Embryonic facial prominence (tissue), 1 donor: Measurements from ENCODE around the gene MMRN1.

Experiments used
- DNase-seq: peaks from one replicate; pipeline ENCODE4 v3.0.0-alpha.2; 2016; ENCODE audit errors: extremely low spot score

The MMRN1 gene, protein sequence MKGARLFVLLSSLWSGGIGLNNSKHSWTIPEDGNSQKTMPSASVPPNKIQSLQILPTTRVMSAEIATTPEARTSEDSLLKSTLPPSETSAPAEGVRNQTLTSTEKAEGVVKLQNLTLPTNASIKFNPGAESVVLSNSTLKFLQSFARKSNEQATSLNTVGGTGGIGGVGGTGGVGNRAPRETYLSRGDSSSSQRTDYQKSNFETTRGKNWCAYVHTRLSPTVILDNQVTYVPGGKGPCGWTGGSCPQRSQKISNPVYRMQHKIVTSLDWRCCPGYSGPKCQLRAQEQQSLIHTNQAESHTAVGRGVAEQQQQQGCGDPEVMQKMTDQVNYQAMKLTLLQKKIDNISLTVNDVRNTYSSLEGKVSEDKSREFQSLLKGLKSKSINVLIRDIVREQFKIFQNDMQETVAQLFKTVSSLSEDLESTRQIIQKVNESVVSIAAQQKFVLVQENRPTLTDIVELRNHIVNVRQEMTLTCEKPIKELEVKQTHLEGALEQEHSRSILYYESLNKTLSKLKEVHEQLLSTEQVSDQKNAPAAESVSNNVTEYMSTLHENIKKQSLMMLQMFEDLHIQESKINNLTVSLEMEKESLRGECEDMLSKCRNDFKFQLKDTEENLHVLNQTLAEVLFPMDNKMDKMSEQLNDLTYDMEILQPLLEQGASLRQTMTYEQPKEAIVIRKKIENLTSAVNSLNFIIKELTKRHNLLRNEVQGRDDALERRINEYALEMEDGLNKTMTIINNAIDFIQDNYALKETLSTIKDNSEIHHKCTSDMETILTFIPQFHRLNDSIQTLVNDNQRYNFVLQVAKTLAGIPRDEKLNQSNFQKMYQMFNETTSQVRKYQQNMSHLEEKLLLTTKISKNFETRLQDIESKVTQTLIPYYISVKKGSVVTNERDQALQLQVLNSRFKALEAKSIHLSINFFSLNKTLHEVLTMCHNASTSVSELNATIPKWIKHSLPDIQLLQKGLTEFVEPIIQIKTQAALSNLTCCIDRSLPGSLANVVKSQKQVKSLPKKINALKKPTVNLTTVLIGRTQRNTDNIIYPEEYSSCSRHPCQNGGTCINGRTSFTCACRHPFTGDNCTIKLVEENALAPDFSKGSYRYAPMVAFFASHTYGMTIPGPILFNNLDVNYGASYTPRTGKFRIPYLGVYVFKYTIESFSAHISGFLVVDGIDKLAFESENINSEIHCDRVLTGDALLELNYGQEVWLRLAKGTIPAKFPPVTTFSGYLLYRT

DNA sequence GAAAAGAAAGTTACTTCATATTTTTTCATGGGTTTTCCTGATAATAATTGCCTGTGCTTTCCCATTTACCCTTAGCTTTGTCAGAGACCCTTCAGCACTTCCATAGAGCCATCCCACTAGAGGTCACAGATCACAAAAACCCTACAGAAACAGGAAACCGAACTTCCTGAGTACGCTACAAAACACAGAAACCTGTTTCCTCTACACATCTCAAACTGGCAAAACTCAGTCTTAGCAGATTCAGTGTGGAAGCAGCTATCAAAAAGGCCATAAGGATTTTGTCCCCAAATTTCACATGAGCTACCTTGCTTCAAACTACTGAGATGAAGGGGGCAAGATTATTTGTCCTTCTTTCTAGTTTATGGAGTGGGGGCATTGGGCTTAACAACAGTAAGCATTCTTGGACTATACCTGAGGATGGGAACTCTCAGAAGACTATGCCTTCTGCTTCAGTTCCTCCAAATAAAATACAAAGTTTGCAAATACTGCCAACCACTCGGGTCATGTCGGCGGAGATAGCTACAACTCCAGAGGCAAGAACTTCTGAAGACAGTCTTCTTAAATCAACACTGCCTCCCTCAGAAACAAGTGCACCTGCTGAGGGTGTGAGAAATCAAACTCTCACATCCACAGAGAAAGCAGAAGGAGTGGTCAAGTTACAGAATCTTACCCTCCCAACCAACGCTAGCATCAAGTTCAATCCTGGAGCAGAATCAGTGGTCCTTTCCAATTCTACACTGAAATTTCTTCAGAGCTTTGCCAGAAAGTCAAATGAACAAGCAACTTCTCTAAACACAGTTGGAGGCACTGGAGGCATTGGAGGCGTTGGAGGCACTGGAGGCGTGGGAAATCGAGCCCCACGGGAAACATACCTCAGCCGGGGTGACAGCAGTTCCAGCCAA lies at the start of gene MMRN1:
TSS of gene MMRN1 (plus strand) at position 206 of the 902 bp plus-strand sequence. CDS start at position 324, 118 bp downstream.
- no peak for DNase-seq

DNA sequence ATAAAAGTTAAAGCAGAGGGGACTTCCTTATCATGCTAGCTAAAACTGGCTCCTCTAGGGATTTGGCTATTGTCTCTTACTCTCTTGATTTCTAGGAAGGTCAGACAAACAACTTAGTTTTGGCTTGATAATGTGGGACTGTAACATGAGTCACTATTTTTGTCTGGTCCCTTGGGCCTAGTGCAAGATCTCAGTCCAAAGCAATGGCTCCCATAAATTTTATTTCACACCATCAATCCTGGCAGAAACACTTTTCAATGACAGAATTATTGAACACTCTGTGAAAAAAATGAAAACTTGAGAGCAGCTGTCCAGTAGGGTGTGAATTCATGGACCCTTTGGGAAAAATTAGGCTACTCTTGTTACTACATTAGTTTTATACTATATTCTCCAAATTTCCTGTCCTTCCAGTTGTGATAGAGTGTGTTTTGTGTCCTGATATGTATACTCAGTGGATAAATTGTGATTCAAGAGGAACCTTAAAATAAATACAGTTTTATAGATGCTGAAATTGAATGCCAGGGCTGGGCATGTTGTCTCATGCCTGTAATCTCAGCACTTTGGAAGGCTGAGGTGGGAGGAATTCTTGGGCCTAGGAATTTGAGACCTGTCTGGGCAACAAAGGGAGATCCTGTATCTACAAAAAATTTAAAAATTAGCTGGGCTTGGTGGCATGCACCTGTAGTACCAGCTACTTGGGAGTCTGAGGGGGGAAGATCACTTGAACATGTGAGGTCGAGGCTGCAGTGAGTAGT lies 46.9 kb upstream of the MMRN1 start:
- no peak for DNase-seq

DNA sequence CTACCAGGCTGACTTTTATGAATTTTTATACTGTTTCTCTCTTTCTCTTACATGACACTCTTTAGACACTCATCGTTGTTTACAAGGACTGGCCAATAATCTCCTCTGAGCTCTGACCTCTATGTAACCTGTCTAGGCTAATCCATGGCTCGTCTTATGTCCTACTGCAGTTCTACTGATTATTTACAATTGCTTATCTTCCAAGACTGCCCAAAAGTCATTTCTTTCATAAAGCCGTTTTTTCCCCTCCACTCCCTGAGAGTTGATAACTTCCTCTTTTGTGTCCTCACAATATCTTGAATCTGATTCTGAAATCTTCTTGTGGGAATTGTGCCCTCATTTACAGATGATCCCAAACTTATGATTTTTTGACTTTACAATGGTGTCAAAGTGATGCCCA lies 39.4 kb upstream of the MMRN1 start:
- no peak for DNase-seq

DNA sequence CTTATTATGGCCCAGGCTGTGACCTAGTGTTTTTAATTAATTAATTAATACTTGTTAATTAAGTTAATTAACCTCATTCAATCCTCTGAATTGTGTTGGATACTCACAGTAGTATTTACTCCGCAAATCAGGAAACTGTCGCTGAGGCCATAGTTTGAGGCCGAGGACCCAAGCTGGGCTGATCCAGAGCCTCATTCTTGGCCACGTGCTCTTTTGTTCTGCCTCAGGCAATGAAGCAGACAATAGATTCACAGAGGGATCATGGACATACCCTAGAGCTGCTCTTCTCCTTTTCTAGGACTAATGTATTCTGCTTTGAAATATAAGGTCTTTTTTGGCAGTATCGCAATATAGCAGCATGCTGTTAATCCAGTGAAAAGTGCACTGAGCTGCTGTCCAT lies 33.7 kb upstream of the MMRN1 start:
- DNase-seq, result no peak

DNA sequence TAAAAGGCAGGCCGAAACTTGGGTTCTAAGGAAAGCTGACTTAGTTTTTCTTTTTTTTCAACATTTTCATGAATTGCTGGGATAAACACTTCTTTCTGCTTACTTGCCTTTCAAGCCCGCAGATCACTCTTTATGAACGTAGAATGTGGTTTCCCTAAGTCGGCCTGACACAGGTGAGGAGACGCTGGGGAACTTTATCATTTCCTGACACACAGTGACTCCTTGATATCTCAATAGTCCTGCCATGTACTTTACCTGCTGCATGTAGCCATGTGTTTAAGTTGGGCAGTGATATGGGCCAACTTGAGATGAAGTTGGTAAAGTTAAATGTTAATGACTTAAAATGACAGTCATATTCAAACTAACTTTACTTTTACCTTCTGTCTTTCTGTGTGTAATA lies 31.1 kb upstream of the MMRN1 start:
- no peak for DNase-seq

DNA sequence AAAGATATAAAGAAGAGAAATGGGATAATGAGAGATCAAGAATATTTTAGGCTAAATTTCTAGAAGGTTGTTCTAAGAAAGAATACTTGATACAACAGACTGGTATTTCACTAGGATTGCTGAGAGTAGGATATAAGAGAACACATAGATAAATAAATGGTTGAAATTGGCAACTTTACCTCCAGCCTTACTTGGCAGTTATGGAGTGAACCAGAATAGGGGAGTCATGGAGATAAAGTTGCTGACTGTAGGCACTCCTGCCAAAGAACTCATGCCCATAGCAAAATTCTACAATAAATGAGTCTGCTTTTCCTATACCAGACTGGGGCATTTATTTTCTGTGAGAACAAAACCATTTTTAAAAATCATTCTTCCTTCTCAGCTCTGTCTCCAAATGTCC lies 26.4 kb upstream of the MMRN1 start:
- no peak for DNase-seq

DNA sequence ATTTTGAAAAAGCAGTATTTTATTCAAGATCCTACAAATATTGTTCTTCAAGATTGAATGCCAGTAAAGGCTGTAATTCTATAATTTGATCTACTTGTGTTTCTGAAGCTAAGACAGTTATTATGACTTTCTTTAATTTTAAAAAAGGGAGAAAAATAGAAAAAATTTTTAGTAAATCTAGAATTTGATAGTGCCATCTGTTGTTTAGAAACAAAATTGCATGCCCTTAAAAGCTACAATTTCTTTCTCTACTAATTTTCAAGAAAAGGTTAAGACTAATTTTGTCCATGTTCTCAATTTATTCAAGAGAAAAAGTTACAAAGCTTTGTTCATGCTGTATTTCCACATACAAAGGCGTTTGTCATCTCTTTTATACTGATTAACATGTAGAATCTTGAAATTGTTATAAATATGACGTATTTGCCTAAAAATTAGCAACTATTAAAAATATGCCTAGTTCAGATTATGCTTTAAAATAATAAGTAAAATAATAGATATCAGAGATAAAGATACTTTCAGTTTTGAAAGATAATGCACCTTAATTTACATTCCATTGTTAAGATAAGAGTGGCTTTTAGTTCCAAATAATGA lies 25.6 kb upstream of the MMRN1 start:
- DNase-seq, result no peak

DNA sequence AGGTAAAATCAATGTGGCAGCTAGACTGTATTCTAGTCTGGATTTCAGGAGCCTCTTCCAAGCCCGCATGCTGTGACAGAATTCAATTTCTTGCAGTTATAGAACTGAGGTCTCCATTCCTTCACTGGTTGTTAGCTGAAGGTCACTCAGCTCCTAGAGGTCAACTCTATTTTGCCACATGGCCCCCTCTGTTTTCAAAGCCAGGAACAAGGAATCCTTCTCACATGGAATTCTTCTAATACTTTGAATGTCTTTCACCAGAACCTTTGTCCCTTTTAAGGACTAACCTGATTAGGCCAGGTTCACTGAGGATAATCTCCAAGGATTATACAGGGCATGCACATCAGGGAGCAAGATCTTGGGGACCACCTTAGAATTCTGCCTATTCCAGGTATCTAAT lies 23.4 kb upstream of the MMRN1 start:
- DNase-seq, result no peak

DNA sequence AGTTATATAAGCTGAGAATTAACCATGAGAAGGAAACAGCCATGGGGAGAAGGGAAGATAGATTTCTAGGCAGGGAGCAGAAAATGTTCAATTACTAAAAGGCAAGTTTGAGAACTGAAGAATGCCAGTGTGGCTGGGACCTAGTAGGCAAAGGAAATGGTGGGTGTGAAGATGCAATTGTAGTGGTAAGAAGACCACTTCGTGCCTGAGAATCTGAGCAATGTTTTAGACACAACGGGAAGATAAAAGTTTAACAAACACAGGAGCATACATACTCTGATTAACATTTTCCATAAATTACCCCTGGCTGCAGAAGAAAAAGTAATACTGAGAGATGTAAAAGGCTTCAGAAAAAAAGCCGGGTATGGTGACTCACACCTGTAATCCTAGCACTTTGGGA lies 18.1 kb upstream of the MMRN1 start:
- DNase-seq, result no peak

DNA sequence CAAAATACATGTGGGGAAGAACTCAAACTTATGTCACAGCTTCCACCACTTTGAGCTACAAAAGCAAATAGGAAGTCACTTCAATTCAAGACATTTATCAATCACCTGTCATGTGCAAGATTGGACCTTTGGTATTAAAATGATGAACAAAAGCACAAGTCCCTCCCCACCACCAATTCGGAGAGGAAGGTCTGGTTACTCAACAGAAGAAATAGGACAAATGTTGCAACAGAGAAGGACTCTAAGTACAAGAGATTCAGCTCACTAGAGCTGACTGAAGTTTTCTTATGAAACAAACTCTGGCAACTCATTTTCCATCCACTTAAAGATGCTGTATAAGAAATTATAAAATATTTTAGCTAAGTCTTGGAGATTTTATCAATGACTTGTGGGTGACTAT lies 16.0 kb upstream of the MMRN1 start:
- no peak for DNase-seq

DNA sequence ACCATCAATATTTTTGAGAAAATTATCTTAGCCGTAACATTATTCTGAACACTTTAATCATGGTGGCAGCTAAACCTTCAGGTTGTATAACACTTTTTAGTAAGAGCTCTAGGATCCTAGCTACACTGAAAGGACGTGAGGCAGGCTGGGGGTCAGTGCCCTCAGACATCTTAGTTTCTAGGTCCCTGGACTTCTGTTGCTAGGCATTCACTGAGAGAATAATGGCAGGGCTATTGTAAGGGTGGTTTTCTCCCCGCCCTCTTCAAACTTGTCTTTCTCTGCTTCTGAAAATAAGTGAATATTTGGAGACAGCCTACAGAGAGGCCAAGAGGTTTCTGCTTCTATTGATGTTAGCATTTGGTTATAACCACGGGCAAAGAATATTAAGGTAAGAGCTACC lies 15.4 kb upstream of the MMRN1 start:
- DNase-seq, result no peak

DNA sequence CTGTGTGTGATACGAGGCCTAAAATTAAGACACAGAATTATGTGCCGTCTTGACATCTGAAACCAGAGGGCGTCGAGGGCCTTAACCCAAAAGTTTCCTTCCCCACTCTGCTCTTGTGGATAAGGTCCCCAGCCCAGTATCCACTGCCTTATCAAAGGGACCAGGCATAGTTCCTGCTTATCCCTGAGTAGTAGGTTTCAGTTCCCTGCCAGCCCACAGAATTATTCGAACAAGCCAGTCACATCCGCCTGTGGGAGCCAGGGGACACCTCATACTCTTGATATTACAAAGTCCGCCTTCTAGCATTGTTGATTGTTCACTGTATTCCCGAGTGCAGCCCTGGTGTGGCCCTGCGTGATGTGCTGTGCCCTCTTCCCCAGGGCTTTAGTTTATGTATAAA lies 5.4 kb upstream of the MMRN1 start:
- DNase-seq, result no peak

DNA sequence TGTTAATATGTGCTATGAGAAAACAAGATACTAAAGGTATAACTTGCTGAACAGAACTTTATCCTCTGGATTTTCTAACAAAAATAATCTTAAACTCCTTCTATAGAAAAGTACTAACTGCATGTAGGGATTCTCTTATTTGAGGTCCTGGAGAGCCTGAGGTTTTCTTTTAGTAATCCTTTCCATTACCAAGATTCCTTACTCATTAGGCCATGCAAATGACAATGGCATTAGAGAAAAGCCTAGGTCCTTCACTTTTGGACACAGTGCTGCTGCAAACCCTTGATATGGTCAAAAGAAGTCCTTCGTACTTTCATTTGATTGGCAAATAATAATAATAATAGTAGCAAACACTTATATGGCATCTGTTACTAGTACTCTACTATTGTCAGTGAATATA lies 3.2 kb downstream of the MMRN1 start:
- DNase-seq, result no peak

DNA sequence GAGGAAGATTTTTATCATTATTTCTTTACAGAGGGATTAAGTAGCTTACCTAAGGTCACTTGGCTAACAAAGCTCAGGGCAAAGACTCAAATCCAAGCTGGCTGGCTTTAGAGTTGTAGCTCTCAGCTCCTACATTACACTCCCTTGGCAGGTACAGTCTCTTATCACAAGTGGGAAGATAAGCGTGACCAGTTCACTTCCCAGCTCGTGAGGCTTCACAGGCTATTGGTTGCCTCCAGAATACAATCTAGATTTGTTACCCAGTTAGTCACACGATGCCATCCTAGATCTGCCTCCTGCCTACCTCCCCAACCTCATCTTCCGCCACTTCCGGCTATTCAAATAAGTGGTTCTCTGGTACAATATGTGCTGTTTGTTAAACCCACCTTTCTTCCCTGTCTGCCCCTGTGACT lies 3.7 kb downstream of the MMRN1 start:
- DNase-seq, result no peak

DNA sequence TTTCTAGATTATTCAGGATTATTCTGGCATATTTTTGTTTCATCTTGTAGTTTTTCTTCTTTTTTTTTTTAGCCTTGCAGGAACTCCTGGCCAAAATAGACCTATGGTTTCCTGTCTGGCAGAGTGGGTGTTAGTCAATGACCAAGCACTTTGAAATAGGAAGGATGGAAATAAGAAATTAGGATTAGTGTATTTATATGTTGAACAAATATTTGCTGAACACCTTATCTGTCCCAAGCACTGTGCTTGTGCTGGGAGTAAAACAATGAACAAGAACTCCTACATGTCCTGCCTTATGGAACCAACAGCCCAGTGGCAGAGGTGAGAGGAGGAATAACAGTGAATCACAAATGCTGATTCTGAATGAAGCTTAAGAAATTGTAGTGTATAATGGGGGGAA lies 4.5 kb downstream of the MMRN1 start:
- DNase-seq, result no peak

DNA sequence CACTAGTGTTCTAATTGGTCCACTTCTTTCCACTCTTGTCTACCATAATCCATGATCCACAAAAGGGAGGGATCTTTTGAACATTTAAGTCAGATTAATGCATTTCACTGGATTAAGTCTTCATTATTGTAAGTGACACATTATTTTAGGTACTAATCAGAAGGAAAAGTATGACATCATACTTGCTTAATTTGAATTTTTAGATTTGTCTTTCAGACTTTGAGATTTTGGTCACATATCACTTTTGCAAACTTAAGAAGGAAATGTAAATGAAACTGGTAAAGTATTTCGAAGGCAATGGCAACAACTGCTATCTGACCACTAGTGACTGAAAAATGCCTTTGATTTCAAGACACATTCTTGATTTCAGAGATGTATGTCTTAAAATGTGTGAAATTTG lies 5.2 kb downstream of the MMRN1 start:
- no peak for DNase-seq

DNA sequence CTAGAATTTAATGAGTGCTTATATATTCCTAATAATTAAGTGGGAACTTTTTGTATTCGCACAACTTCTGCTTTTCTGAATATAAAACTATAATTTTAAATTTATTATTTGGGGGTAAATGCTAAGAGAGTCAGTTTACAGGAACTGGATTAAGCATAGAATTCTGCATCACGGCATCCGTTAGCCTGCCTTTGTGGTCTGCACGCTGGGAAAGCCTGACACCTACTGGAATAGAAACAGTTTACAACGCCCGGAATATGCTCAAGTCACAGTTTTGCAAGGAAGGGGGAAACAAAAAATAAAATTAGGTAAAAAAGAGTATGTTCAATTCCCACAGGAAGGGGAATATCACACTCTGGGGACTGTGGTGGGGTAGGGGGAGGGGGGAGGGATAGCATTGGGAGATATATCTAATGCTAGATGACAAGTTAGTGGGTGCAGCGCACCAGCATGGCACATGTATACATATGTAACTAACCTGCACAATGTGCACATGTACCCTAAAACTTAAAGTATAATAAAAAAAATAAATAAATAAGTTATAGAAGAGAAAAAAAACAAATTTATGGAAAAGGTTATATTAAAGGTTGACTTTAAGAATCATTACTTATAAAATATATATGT lies 7.3 kb downstream of the MMRN1 start:
- DNase-seq, result peak; percentile 40

DNA sequence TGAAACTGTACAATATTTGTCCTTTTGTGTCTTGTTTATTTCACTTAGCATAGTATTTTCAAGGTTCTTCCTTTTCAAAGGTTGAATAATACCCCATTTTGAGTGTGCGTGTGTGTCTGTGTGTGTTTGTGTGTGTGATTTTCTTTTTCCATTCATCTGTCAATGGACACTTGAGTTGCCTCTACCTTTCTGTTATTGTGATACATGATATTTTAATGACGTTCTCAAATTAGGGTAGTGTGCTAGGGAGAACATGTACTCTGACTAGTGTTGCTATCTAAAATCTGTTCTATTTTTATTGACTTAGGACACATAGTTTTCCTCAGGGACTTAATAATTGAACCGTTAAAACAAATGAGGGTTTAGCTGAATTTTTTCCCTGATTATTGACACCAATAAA lies 9.9 kb downstream of the MMRN1 start:
- DNase-seq, result no peak

DNA sequence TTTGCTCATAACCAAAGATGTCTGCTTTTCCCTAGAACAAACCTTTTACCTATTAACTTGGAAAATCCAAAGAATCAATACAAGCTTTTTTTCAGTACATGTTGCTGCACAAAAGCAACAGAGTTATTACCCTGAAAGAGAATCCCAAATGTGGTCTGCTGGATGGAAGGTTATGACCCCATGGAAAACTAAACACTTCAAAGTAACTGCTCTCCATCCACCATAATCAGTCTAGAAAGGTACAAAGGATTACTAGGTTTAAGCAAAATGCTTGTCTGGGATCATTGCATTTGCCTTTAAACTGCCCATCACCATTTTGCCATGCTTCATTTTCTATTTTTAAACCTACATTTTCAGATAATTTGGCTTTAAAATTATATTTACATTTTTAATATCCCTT lies 11.7 kb downstream of the MMRN1 start:
- DNase-seq, result no peak
